ENCODE results near the gene ASCL2. TPM values are rescaled to one million over a fixed set of nuclear protein-coding genes. Genes with fewer than 3 reads are reported as not detected.

Gene ASCL2
- total and polyA plus RNA-seq, 2 of the 4 experiments (the other 2 are of a cell fraction), result not detected

DNA sequence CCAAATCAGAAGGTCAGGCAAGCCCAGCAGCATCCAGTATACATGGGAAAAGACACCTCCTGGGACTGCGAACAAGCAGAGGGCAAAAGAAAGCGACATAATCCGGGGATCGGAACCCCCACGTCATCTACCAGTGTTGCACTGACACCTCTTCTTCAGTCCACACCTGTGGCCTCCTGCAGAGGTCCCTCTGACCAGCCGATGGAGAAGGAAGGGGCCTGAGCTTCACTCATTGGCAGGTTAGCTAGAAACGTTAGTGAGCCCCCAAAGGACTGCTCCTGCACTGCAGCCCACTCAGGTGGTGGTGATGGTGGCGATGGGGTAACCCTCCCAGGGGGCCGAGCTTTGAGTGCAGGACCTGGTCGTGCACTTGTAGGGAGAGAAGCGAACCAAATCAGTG is 22.1 kb downstream of the ASCL2 start:
- TF ChIP-seq USF2 (IDR thresholded peaks at IDR 0.05; ENCODE audit: low read depth, low read length) (no peak), MAFK (IDR thresholded peaks at IDR 0.05; ENCODE audit: low read depth, low read length) (no peak), RFX5 (IDR thresholded peaks at IDR 0.05; ENCODE audit: low read depth, low read length) (no peak), SMC3 (IDR thresholded peaks at IDR 0.05; ENCODE audit: low read depth, low read length) (no peak), RAD21 (IDR thresholded peaks at IDR 0.05; ENCODE audit: low read length) (no peak), CEBPB (IDR thresholded peaks at IDR 0.05; ENCODE audit: low read depth, low read length) (no peak), MAZ (IDR thresholded peaks at IDR 0.05; ENCODE audit: borderline replicate concordance, low read depth, low read length) (no peak), MXI1 (IDR thresholded peaks at IDR 0.05; ENCODE audit: borderline replicate concordance, low read depth, low read length) (no peak), RCOR1 (IDR thresholded peaks at IDR 0.05; ENCODE audit: insufficient replicate concordance, low read length) (no peak), CTCF (conservative IDR thresholded peaks at IDR 0.05; ENCODE audit: low read depth, low read length) (no peak), POLR2A (IDR thresholded peaks at IDR 0.05; ENCODE audit: low read depth, low read length) (no peak), NFE2L2 (IDR thresholded peaks at IDR 0.05; ENCODE audit: low read depth, low read length) (no peak), FOS (IDR thresholded peaks at IDR 0.05; ENCODE audit: low read depth, low read length) (no peak), CHD1 (IDR thresholded peaks at IDR 0.05; ENCODE audit: low read depth, low read length) (no peak), BHLHE40 (IDR thresholded peaks at IDR 0.05; ENCODE audit: low read depth, low read length) (no peak)
- TF ChIP-seq, protein P1, sequence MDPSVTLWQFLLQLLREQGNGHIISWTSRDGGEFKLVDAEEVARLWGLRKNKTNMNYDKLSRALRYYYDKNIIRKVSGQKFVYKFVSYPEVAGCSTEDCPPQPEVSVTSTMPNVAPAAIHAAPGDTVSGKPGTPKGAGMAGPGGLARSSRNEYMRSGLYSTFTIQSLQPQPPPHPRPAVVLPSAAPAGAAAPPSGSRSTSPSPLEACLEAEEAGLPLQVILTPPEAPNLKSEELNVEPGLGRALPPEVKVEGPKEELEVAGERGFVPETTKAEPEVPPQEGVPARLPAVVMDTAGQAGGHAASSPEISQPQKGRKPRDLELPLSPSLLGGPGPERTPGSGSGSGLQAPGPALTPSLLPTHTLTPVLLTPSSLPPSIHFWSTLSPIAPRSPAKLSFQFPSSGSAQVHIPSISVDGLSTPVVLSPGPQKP (IDR thresholded peaks at IDR 0.05; ENCODE audit: borderline replicate concordance, low read depth, low read length), result no peak
- no peak overlapping the region for H3K18ac ChIP-seq (ENCODE audit: low read depth, low read length)
- no peak overlapping the region for H2AFZ ChIP-seq (replicated peaks; ENCODE audit: low read length, poor library complexity)
- no TSS peak for BruUV-seq (replicated peaks)
- H3K23ac ChIP-seq (ENCODE audit: low read depth, low read length), result no peak overlapping the region
- no peak overlapping the region for H2BK5ac ChIP-seq (ENCODE audit: low read depth, low read length, poor library complexity, severe bottlenecking)
- H3K4ac ChIP-seq (ENCODE audit: low read depth, low read length), result no peak overlapping the region
- no peaks in the 10 kb centered on the region for H3K79me1 ChIP-seq (ENCODE audit: low read depth in 1 of 2, low read length in 2 of 2)
- no peaks in the 10 kb centered on the region for H3K9me3 ChIP-seq (ENCODE audit: control insufficient read depth, insufficient read depth, low read length)
- H2BK20ac ChIP-seq (ENCODE audit: low read depth, low read length), result no peak overlapping the region
- H3K4me3 ChIP-seq (ENCODE audit: insufficient read depth, low read depth, low read length), result no peak overlapping the region
- ATAC-seq (ENCODE audit: low read depth) (no peak), DNase-seq (no peak)
- intact Hi-C loops (cut with micrococcal nuclease) (no loop called here), in situ Hi-C loops (cut with MboI; ENCODE audit: low sequenced_read_pairs) (no loop called here), dilution Hi-C loops (cut with HindIII; ENCODE audit: low sequenced_read_pairs, unreplicated experiment) (no loop called here)
- no peak overlapping the region for H3K4me2 ChIP-seq (ENCODE audit: low read depth, low read length)
- no peaks in the 10 kb centered on the region for H3K9me1 ChIP-seq (ENCODE audit: insufficient read depth, low read length)
- no CpG with 5 or more reads among the region's 11 CpGs for WGBS, 2 experiments (ENCODE audit: extremely low coverage in 2 of 2, insufficient read length in 1 of 2)
- H4K91ac ChIP-seq (ENCODE audit: insufficient read depth, low read depth, low read length), result no peak overlapping the region
- H3K27me3 ChIP-seq (ENCODE audit: control insufficient read depth, insufficient read depth, low read length), result peaks cover 33% of the 10 kb centered on the region
- no peak overlapping the region for H3K9ac ChIP-seq (ENCODE audit: low read depth, low read length)
- no peak overlapping the region for H2AK9ac ChIP-seq (replicated peaks; ENCODE audit: low read depth, low read length, poor library complexity)
- POLR2A ChIA-PET (ENCODE audit: unreplicated experiment), result no interaction called here
- H3K27ac ChIP-seq (ENCODE audit: insufficient read depth, low read length), result no peak overlapping the region
- CTCF ChIA-PET, result no interaction called here
- H2AK5ac ChIP-seq (ENCODE audit: low read depth, low read length), result no peak overlapping the region
- no peak overlapping the region for H2BK15ac ChIP-seq (ENCODE audit: low read depth, low read length)
- H3K36me3 ChIP-seq (ENCODE audit: control insufficient read depth, insufficient read depth, low read length), result no peaks in the 10 kb centered on the region
- H3K56ac ChIP-seq (ENCODE audit: extremely low read depth, insufficient read depth, low read length), result no peak overlapping the region
- H4K5ac ChIP-seq (ENCODE audit: low read depth, low read length), result no peak overlapping the region
- no peaks in the 10 kb centered on the region for H4K20me1 ChIP-seq (ENCODE audit: insufficient read depth, low read length)
- no peak overlapping the region for H4K8ac ChIP-seq (ENCODE audit: low read depth in 2 of 2, low read length in 2 of 2)
- no peak overlapping the region for H3K14ac ChIP-seq (replicated peaks; ENCODE audit: low read depth, low read length)
- no peaks in the 10 kb centered on the region for H3K4me1 ChIP-seq (ENCODE audit: control insufficient read depth, insufficient read depth, low read length)
- H2BK120ac ChIP-seq (ENCODE audit: low read depth, low read length), result no peak overlapping the region

Data from IMR-90 (cell line).